NB4 (cell line): ENCODE data around the gene NGF.

Experiments
- DNase-seq: peaks from one replicate; pipeline ENCODE4 v3.0.0; 2010; ENCODE audit warnings: low read depth
- H3K4me3 ChIP-seq: one replicate; pipeline ENCODE4 v1.5.1; 2011; ENCODE audit warnings: mild to moderate bottlenecking, low read depth, low read length, moderate library complexity
- MAX ChIP-seq: IDR thresholded peaks from 2 replicates; pipeline ENCODE4 v1.6.1; 2011; ENCODE audit warnings: low read depth, low read length
- MYC ChIP-seq: IDR thresholded peaks from 2 replicates; pipeline ENCODE4 v1.6.1; 2011; ENCODE audit warnings: low read depth, low read length
- POLR2A ChIP-seq: IDR thresholded peaks from 2 replicates; pipeline ENCODE4 v1.6.1; 2011; ENCODE audit warnings: mild to moderate bottlenecking; ENCODE audit not compliant: insufficient read length; ENCODE audit errors: extremely low read depth
- TF ChIP-seq, protein P1 (sequence below): IDR thresholded peaks from one replicate; pipeline ENCODE4 v1.5.1; 2012; ENCODE audit warnings: low read depth, low read length

Gene NGF

GRCh38 chr1:115303364-115303763 lies 34.7 kb downstream of the NGF start:
- no peak for TF ChIP-seq POLR2A
- TF ChIP-seq, protein P1, sequence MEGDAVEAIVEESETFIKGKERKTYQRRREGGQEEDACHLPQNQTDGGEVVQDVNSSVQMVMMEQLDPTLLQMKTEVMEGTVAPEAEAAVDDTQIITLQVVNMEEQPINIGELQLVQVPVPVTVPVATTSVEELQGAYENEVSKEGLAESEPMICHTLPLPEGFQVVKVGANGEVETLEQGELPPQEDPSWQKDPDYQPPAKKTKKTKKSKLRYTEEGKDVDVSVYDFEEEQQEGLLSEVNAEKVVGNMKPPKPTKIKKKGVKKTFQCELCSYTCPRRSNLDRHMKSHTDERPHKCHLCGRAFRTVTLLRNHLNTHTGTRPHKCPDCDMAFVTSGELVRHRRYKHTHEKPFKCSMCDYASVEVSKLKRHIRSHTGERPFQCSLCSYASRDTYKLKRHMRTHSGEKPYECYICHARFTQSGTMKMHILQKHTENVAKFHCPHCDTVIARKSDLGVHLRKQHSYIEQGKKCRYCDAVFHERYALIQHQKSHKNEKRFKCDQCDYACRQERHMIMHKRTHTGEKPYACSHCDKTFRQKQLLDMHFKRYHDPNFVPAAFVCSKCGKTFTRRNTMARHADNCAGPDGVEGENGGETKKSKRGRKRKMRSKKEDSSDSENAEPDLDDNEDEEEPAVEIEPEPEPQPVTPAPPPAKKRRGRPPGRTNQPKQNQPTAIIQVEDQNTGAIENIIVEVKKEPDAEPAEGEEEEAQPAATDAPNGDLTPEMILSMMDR: no peak
- DNase-seq: no peak
- H3K4me3 ChIP-seq: no peak overlapping the region

DNA sequence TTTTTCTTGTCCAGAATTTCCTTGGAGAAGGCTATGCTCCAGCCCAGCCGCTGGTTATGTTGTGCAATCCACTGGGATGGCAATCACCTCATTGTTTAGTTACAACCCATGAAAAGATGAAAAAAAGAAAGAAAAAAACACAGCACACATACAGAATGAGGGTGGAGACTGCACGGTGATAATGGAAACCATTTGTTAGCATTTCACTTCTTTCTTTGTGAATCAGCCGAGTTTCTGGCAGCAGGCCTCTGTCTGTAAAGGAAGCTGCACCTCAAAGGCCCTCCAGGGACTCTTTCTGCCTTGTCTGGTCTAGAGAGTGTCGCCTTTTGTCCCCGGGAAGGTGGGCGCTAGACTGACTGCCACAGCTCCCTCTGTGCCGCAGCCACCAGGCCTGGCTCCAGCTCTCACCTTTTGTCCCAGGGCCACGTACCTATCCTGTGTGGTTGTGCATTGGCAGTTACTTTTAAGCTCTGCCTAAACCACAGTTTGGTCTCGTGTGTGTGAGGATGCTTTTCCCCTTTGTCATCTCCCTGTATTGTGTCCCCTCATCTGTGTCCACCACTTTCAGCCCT lies 35.6 kb downstream of the NGF start:
- no peak for TF ChIP-seq POLR2A
- TF ChIP-seq MAX: no peak
- TF ChIP-seq MYC: no peak
- TF ChIP-seq, protein P1: no peak
- no peak for DNase-seq
- no peak overlapping the region for H3K4me3 ChIP-seq

DNA sequence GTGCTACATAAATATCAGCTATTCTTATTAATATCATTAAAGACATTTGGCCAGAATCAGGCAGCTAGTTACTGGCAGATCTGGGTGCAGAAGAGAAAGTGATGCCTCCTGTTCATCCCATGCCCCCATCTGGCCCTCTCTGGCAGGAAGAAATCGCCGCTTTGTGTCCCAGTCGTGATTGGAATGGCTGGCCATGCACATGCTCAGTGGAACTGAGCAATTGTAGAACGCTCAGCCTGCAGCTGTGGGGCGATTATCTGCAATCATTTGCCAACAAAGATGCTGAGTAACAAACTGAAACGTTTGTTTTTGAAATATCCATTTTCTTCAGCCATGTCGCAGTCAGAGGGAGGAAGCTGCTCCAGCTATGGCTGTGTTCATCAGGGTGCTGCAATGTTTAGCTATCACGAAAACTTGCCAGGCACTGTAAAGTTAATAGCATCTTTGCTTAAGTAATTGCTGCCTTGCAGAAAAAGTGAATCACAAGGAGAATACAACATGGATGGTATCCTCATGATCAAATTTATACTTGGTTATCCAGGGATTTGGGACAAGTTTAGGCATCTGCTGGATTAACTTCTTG lies 36.5 kb downstream of the NGF start:
- H3K4me3 ChIP-seq: no peak overlapping the region
- DNase-seq: no peak
- TF ChIP-seq, protein P1: no peak
- no peak for TF ChIP-seq POLR2A
- no peak for TF ChIP-seq MAX
- TF ChIP-seq MYC: no peak

DNA sequence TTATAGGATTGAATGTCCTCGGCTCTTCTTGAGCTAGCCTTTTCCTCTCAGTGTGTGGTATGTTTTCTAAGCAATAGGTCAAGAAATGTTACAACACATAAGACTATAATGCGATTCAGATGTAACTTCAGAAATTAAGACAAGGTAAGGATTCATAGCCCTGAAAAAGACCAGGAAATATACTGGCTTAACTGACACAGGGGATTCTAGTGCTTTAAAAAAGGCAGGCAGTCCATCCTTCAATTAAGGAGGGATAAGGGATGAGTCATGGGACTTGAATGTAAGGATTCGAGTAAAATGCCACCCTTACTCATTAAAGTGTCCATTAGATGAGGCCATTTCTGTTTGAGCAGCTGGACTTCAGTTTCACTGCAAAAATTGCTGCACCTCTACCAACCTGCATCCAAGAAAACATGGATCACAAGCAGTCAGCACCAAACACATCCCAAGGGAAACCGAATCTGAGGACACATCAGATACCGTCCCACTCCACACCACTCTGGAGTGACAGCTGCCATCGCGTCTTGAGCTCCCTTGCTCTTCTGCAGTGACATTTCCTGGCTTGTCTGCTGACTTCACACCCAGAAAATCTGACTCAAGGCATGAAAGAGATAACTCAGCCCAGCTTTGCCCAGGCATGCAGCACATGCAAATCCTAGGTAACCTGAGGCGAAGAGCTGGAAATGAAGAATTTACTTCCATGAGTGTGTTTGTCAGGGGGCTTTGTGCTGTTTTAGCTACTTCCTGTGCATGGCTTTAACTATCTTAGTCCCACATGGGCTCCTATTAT lies 37.8 kb downstream of the NGF start:
- DNase-seq: no peak
- TF ChIP-seq POLR2A: no peak
- no peak for TF ChIP-seq MYC
- TF ChIP-seq MAX: no peak
- TF ChIP-seq, protein P1: no peak
- no peak overlapping the region for H3K4me3 ChIP-seq

- H3K4me3 ChIP-seq: no peak overlapping the region
- TF ChIP-seq, protein P1: no peak
- no peak for DNase-seq
Observed at GRCh38 chr1:115299266-115299665, 38.8 kb downstream of the NGF start.

- TF ChIP-seq MYC: no peak
- TF ChIP-seq, protein P1: no peak
- TF ChIP-seq POLR2A: no peak
- TF ChIP-seq MAX: no peak
- no peak for DNase-seq
- H3K4me3 ChIP-seq: no peak overlapping the region
Observed at GRCh38 chr1:115296981-115297380, 41.1 kb downstream of the NGF start.
